ENCODE results near the gene CCDC83.

DNA sequence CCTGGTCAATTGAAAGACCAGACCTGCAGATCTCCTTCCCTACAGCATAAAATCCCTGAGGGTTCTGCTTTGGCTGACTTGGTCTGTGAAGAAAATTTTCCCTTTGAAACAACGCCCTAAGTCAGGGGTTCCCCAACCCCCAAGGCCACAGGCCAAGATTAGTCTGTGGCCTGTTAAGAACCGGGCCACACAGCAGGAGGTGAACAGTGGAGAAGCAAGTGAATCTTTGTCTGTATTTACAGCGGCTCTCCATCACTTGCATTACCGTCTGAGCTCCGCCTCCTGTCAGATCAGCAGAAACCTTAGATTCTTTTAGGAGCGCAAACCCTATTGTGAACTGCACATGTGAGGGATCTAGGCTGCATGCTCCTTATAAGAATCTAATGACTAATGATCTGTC lies 38.2 kb downstream of the CCDC83 start:
- TF ChIP-seq EZH2 (IDR thresholded peaks at IDR 0.05; ENCODE audit: insufficient read depth, poor library complexity, severe bottlenecking) (no peak), EZH2phosphoT487 (IDR thresholded peaks at IDR 0.05; ENCODE audit: insufficient read depth, low read depth) (no peak)

Data from GM23248 (cell line).